Measurements from ENCODE around the gene FOXP2. TPM values are rescaled to one million over a fixed set of nuclear protein-coding genes. Genes with fewer than 3 reads are reported as not detected.
"Not testable (repeated sequence)": the region's sequence is repeated elsewhere in the genome, so short reads cannot be mapped to it uniquely, and the experiment has no call there.

The FOXP2 gene
- polyA plus RNA-seq, 2 of the 4 experiments (the other 2 are of a cell fraction): 0.05 TPM; not detected in 1

DNA sequence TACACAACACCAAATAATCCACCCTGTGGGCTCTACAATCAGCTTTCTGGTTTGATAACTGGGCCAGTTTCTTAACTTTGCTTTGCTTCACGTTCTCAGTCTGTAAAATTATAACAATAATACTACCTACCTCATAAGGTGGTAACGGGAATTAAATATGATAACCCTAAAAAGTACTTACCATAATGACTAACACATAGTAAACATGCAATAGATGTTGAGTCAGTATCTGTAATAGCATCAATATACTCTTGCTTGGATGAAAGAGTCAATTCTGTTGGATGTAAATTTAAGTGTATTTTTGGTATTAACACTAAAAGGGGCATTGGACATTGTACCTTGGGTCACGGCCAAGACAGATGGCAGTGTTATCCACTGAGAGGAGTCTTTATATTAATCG is 160.5 kb downstream of the FOXP2 start:
- POLR2A ChIA-PET: no interaction called here
- no peak for FAIRE-seq
- CTCF ChIA-PET: no interaction called here
- H3K4me3 ChIP-seq: no peak overlapping the region
- H3K9me3 ChIP-seq: no peaks in the 10 kb centered on the region
- no peak for ATAC-seq
- DNase-seq (ENCODE audit: low read depth in 1 of 2, low spot score in 1 of 2): no peak
- no peak overlapping the region for H3K27ac ChIP-seq
- no peaks in the 10 kb centered on the region for H3K4me1 ChIP-seq
- no peak for TF ChIP-seq PHF8 (IDR thresholded peaks at IDR 0.05; ENCODE audit: borderline replicate concordance, low read depth)
- TF ChIP-seq ZC3H11A (IDR thresholded peaks at IDR 0.05): no peak
- no peak for TF ChIP-seq HOXB13 (CRISPR knock-in tag; IDR thresholded peaks at IDR 0.05; ENCODE audit: low read depth)
- TF ChIP-seq FOXS1 (CRISPR knock-in tag; IDR thresholded peaks at IDR 0.05): no peak
- TF ChIP-seq, protein P1, sequence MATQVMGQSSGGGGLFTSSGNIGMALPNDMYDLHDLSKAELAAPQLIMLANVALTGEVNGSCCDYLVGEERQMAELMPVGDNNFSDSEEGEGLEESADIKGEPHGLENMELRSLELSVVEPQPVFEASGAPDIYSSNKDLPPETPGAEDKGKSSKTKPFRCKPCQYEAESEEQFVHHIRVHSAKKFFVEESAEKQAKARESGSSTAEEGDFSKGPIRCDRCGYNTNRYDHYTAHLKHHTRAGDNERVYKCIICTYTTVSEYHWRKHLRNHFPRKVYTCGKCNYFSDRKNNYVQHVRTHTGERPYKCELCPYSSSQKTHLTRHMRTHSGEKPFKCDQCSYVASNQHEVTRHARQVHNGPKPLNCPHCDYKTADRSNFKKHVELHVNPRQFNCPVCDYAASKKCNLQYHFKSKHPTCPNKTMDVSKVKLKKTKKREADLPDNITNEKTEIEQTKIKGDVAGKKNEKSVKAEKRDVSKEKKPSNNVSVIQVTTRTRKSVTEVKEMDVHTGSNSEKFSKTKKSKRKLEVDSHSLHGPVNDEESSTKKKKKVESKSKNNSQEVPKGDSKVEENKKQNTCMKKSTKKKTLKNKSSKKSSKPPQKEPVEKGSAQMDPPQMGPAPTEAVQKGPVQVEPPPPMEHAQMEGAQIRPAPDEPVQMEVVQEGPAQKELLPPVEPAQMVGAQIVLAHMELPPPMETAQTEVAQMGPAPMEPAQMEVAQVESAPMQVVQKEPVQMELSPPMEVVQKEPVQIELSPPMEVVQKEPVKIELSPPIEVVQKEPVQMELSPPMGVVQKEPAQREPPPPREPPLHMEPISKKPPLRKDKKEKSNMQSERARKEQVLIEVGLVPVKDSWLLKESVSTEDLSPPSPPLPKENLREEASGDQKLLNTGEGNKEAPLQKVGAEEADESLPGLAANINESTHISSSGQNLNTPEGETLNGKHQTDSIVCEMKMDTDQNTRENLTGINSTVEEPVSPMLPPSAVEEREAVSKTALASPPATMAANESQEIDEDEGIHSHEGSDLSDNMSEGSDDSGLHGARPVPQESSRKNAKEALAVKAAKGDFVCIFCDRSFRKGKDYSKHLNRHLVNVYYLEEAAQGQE (IDR thresholded peaks at IDR 0.05): no peak
- no peak for TF ChIP-seq RCOR1 (IDR thresholded peaks at IDR 0.05; ENCODE audit: low read depth, low read length)
- TF ChIP-seq EHMT2 (IDR thresholded peaks at IDR 0.05; ENCODE audit: low read depth): no peak
- no peak for TF ChIP-seq CHD4 (IDR thresholded peaks at IDR 0.05; ENCODE audit: borderline replicate concordance)
- TF ChIP-seq, protein P2, sequence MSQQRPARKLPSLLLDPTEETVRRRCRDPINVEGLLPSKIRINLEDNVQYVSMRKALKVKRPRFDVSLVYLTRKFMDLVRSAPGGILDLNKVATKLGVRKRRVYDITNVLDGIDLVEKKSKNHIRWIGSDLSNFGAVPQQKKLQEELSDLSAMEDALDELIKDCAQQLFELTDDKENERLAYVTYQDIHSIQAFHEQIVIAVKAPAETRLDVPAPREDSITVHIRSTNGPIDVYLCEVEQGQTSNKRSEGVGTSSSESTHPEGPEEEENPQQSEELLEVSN (IDR thresholded peaks at IDR 0.05; ENCODE audit: borderline replicate concordance, low read depth): no peak
- no peak for TF ChIP-seq RARB (CRISPR knock-in tag; IDR thresholded peaks at IDR 0.05)
- no peak for TF ChIP-seq ZNF302 (CRISPR knock-in tag; IDR thresholded peaks at IDR 0.05)
- TF ChIP-seq CEBPB (IDR thresholded peaks at IDR 0.05): no peak
- TF ChIP-seq RFX5 (IDR thresholded peaks at IDR 0.05): no peak
- no peak for TF ChIP-seq FOSB (CRISPR knock-in tag; IDR thresholded peaks at IDR 0.05)
- 24% methylated on average over 4 of the region's 4 CpGs for WGBS (ENCODE audit: missing lambda C conversion rate)
- no peak overlapping the region for H3K4me2 ChIP-seq

DNA sequence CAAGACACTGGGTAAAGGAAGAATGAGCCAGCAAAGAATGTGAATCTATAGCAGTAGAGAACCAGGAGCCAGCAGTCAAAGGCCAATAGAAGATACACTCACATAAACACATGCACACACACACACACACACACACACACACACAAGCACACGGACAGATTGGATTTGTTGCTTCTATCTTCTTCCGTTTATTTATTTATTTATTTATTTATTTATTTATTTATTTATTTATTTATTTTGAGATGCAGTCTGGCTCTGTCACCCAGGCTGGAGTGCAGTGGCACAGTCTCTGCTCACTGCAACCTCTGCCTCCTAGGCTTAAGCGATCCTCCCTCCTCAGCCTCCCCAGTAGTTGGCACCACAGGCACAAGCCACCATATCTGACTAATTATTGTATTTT is 166.3 kb downstream of the FOXP2 start:
- DNase-seq (ENCODE audit: low read depth in 1 of 2, low spot score in 1 of 2); CTCF ChIA-PET; H3K9me3 ChIP-seq; H3K4me3 ChIP-seq; H3K27ac ChIP-seq; H3K4me2 ChIP-seq; FAIRE-seq; POLR2A ChIA-PET; H3K4me1 ChIP-seq; ATAC-seq: not testable (repeated sequence)
- WGBS (ENCODE audit: missing lambda C conversion rate): 68% methylated on average over 3 of the region's 3 CpGs
- peak; percentile 84 for TF ChIP-seq ZC3H11A (IDR thresholded peaks at IDR 0.05)

DNA sequence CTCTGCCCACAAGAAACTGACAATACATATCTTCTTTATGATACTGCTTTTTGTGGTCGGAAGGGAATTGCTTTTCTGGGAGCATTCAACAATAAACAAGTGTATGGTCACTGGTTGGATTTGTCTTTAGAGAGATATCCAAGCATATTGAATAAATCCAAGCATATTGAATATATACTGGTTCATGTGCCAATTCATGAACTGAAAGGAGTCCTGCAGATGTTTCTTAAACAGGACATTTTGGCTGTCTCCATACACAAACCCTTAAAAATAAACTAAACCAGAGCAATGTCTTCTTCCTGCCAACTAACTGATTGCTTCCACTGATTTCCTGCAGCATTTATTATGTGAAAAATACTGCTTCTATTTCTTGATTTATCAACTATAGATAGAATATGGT is 173.9 kb downstream of the FOXP2 start:
- H3K4me1 ChIP-seq: no peaks in the 10 kb centered on the region
- H3K4me3 ChIP-seq: no peak overlapping the region
- POLR2A ChIA-PET: no interaction called here
- CTCF ChIA-PET: no interaction called here
- no peak overlapping the region for H3K4me2 ChIP-seq
- FAIRE-seq (no peak), ATAC-seq (no peak), DNase-seq (ENCODE audit: low read depth in 1 of 2, low spot score in 1 of 2) (no peak)
- TF ChIP-seq RCOR1 (IDR thresholded peaks at IDR 0.05; ENCODE audit: low read depth, low read length) (no peak), SREBF2 (IDR thresholded peaks at IDR 0.05) (no peak), ZFP36 (IDR thresholded peaks at IDR 0.05; ENCODE audit: borderline replicate concordance, partially characterized antibody) (no peak), FOSB (CRISPR knock-in tag; IDR thresholded peaks at IDR 0.05) (no peak)
- WGBS (ENCODE audit: missing lambda C conversion rate): 79% methylated on average over 1 of the region's 1 CpG
- H3K9me3 ChIP-seq: no peaks in the 10 kb centered on the region
- no peak overlapping the region for H3K27ac ChIP-seq

DNA sequence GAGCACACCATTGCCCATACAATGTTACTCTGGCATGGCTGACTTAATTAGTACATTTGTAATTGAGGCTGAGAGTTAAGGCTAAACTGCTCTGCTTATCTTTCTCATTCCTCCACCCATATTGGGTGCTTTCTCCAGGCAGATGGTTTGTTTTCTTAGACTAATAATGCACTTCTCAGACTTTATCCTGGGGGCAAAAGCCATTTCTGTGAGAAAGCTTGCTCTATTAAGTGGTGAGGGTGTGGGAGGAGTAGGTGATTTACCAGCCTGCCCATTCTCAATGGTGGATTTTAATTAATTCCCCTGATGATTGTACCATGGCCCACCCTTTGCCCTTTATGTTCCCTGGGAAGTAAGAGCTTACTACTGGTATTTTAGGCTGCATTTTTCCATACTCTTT is 174.8 kb downstream of the FOXP2 start:
- Histone ChIP-seq H3K4me2 (no peak overlapping the region), H3K27ac (no peak overlapping the region), H3K9me3 (no peaks in the 10 kb centered on the region), H3K4me1 (no peaks in the 10 kb centered on the region), H3K4me3 (no peak overlapping the region)
- DNase-seq (ENCODE audit: low read depth in 1 of 2, low spot score in 1 of 2) (no peak), ATAC-seq (no peak), FAIRE-seq (no peak)
- ChIA-PET CTCF (no interaction called here), POLR2A (no interaction called here)
- TF ChIP-seq POLR2AphosphoS2 (conservative IDR thresholded peaks at IDR 0.05; ENCODE audit: low read length) (no peak), RARB (CRISPR knock-in tag; IDR thresholded peaks at IDR 0.05) (no peak), TFCP2L1 (CRISPR knock-in tag; IDR thresholded peaks at IDR 0.05) (no peak), PHF8 (IDR thresholded peaks at IDR 0.05; ENCODE audit: borderline replicate concordance, low read depth) (no peak), POLR2A (IDR thresholded peaks at IDR 0.05; ENCODE audit: low read length) (no peak), CHD4 (IDR thresholded peaks at IDR 0.05; ENCODE audit: borderline replicate concordance) (no peak), MYC (IDR thresholded peaks at IDR 0.05; ENCODE audit: borderline replicate concordance, low read length) (no peak), HOXB13 (CRISPR knock-in tag; IDR thresholded peaks at IDR 0.05; ENCODE audit: low read depth) (no peak)
